D341Med (cell line): ENCODE data around the gene CRAT.

Experiments
- DNase-seq: peaks from one replicate; pipeline ENCODE4 v3.0.0; 2012; ENCODE audit warnings: low spot score

Gene CRAT

GRCh38 chr9:129110740-129111527, at the start of gene CRAT, which contains the start of gene PTPA:
TSS of gene CRAT (minus strand) at chr9:129110793. CDS start at chr9:129110509, 284 bp downstream.
TSS of gene PTPA (plus strand) at chr9:129111415. CDS start at chr9:129111601, 186 bp downstream.
- DNase-seq = peak; percentile 99

- DNase-seq = no peak
These were observed 45.6 kb upstream of the CRAT start for GRCh38 chr9:129156163-129156562.

GRCh38 chr9:129154866-129155477, 44.4 kb upstream of the CRAT start:
- DNase-seq = no peak

DNA sequence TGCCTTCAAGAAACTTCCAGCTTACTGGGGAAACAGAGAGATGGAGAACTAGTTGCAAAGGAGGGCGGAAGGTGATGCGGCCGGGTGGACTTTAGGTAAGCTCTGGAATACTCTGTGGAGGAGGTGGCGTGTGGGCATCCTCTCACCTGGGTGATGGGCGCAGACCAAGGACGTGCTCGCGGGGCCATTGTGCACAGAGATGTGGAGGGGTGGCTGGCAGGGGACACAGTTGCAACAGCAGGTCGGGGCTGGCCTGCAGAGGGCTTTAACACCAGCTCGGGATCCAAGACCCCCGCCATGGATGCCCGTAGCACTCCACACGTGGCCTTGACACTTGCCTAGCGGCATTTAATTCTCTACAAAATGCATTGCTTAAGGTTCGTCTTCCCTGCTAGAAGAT, 40.9 kb upstream of the CRAT start:
- DNase-seq = no peak

GRCh38 chr9:129150672-129151211, 40.1 kb upstream of the CRAT start:
- DNase-seq = no peak

- no peak for DNase-seq
These were observed 39.5 kb upstream of the CRAT start for GRCh38 chr9:129150122-129150521.

- no peak for DNase-seq
These were observed 38.8 kb upstream of the CRAT start for GRCh38 chr9:129149442-129149841.

DNA sequence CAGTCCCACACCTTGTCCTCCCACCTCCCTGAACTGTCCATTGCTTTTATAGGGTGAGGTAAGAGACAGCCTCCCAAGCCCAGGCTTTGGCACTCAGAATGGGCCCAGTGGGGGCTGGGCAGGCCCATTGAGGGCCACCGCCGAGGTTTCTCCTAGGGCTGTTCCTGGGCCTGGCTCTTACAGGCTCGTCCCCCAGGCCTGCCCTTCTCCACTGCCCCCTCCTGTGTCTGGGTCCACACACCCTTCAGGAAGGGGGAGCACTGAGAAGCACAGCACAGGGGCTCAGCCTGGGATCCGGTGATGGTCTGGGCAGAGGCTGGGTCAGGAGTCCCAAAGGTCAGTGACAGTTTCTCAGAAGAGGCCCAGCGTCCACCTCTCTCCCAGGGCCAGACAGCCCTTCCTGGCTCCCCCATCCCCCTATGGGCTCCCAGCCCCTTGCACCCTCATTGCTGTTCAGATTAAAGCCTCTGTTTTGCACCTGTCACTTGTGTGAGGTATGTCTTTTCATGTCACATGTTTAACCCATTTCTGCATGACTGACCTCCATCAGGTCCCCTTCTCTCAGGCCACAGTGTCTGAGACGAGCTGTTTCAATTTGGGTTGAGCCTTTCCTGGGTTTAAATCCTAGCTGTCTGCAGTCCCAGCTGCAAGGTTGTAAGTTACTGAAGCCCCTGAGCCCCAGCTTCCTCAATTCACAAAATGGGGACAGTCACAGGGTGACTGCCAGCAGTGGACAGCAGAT, 38.0 kb upstream of the CRAT start:
- no peak for DNase-seq

GRCh38 chr9:129146441-129146941, 35.9 kb upstream of the CRAT start:
- no peak for DNase-seq

DNA sequence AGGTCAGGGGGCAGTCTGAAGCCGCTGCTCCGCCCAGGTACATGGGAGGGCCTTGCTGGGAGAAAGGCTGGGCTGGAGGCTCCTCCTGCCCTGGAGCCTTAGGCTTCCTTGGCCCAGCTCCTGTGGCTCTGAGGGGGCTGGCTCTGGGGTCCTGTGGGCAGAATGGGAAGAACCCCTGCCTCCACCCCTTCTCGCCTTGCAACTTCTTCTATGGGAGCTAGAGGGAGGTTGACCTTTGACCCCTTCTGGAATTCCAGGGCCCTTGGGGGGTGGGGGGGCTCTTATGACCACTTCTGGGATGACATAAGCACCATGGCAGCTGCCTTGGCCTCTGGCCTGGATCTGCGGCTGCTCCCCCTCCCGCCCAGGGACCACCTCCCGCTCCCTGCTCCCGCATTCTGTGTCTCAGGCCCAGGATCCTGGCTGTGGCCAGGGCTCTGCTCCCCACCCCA, 35.3 kb upstream of the CRAT start:
- DNase-seq = no peak

GRCh38 chr9:129145316-129145715, 34.7 kb upstream of the CRAT start:
- no peak for DNase-seq

DNA sequence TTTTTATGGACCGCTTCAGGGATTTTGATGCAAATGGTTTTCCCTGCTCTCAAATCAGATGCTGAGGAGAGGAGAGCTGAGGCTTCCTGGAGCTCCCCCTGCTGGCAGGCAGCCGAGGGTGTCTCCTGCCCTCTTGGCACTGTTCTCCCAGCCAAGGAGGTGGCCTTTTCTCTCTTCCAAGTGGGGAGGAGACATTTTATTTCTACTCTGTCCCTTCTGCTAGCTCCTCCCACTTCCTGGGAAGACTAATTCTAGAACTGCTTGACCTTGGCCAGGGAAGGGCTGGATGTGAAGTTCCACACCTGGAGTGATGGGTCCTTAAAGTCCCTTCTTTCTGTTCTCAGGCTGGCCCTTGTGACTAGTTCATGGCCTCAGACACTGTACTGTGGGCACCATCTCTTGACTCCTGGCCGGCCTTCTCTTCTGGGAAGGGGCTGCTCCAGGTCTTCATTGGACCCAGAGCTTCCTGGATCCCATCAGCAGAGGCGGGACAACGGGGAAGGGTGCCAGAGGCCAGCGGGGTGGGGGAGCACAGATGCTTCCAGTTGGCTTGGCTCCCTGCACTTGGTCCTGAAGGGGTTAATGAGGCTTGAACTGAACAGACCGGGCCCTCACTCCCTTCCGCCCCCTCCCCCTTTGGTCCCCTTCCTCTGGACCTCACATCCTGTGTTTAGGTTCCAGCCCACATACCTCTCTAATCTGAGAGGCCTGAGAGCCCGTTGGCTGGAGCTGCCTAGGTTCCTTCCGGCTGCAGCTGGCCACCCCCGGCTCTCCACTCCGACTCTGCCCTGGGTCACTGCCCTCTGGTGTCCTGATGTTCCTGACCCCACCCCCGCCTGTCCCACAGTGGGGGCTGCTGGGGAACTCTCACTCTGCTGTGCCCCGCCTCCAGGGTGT, 32.7 kb upstream of the CRAT start:
- DNase-seq = peak; percentile 85

DNA sequence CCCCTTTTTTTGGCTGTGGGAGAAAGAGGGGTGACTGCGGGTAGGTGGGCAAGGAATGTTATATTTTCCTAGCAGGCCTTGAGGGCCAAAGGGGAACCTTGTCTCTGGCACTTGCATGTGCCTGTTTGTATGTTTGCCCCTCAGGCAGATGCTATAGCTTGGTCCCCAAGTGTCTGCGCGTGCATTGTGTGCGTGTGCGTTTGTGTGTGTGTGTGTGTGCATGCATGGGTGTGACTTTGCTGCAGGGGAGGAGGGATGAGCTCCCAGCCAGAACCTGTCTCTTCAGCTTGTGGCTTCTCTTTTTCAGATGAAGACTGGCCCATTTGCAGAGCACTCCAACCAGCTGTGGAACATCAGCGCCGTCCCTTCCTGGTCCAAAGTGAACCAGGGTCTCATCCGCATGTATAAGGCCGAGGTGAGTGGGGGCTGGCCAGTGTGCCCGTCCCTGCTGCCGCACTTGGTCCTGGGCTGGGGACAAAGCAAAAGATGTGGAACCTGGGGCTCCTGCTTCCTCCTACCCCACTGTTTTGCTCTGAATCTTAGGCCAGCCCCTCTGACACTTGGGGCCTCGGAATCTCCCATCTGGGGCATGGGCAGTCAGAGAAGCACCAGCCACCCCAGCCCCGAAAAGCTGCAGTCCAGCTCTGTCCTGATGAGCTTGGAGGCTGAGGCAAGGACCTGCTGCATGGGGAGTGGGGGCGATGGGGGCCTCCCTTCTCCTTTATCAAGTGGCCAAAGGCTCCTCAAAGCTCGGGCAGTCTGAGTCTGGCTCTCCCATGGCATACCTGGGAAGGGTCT, 31.7 kb upstream of the CRAT start:
- DNase-seq = no peak

GRCh38 chr9:129141066-129142041, 30.8 kb upstream of the CRAT start:
- DNase-seq = no peak

GRCh38 chr9:129140397-129141065, 29.9 kb upstream of the CRAT start:
- peak; percentile 66 for DNase-seq

DNA sequence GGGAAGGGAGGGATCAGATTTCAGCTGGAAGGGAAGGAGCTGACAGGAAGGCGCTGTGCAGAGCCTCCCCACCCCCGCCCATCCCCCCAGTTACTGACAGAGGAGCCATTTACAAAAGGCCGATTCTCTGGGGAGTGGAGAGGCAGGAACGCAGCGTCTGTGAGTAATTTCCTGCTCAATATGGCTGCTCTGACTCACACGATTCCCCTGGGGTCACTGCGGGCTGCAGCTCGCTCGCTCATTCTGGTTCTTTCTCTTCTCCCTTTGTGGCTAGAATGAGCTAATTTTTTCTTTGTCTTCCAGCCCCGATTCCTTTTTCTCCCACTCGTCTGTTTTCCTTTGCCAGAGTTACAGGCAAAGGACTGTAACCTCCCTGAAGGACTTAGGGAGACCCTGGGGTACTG, 29.4 kb upstream of the CRAT start:
- peak; percentile 88 for DNase-seq

DNA sequence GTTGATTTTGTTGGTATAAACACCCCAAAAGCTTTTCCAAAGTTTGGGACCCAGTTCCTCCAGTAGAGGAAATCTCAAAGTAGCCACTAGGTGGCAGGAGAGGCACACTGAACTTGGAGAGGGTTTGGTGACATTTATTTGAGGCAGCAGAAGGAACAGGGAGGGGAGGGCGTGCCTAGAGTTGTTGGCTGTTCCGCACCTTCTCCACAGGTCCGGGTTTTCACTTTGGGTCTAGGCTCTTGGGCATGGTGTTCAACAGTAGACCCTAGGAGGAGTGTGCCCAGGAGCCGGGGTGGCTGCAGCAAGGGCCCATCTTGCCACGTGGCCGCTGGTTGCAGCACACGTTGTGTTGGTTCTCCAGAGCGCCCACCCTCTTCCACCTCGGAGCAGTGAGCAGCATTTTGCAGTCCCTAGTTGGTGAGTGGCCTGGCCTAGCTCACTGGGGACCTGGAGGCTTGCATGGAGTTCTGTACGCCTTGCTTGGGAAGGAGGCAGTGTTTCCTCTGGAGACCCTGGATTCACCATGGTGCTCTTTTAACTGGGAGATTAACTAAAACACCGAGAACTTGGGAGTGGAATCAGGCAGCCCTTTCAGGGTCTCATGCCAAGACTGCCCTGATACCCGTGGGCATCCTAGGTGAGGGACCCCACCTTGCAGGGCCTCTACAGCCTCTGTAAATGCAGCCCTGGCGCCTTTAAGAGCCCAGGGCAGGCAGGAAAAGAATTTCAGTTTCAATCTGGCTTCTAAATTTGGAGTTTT, 28.8 kb upstream of the CRAT start:
- DNase-seq = peak; percentile 78
